ENCODE results near the gene DTNB.

DNA sequence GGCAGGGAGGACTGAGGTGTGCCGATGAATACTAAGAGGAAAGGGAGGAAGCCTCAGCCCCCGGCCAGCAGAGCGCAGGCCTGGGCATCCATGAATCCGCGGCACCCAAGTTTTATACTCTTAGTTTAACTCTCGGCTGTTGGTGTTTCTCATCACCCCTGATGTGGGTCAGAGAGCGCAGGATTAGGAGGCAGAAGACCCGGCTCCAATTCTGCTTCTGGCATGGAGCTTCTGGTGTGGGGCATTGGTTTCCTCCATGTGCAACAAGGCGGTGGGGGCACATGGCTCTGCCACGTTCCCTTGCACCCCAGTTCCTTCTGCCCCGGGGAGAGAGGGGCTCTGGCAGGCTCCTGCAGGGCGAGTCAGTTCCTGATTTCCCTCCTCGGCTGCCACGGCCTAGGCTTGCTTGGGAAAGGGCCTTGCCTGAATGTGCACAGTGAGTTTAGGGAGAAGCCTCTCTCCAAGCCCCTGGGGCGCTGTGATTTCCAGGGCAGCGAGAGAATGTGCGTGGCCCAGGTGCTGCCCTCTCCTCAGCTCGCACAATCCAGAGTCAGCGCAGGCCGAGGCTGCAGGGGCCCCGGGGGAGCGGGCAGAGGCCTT lies 295.5 kb downstream of the DTNB start:
- TF ChIP-seq, protein P1, sequence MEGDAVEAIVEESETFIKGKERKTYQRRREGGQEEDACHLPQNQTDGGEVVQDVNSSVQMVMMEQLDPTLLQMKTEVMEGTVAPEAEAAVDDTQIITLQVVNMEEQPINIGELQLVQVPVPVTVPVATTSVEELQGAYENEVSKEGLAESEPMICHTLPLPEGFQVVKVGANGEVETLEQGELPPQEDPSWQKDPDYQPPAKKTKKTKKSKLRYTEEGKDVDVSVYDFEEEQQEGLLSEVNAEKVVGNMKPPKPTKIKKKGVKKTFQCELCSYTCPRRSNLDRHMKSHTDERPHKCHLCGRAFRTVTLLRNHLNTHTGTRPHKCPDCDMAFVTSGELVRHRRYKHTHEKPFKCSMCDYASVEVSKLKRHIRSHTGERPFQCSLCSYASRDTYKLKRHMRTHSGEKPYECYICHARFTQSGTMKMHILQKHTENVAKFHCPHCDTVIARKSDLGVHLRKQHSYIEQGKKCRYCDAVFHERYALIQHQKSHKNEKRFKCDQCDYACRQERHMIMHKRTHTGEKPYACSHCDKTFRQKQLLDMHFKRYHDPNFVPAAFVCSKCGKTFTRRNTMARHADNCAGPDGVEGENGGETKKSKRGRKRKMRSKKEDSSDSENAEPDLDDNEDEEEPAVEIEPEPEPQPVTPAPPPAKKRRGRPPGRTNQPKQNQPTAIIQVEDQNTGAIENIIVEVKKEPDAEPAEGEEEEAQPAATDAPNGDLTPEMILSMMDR (IDR thresholded peaks at IDR 0.05): no peak
- no peak for TF ChIP-seq EP300 (IDR thresholded peaks at IDR 0.05)
